ENCODE data around the gene RHOV. TPM values are rescaled to one million over a fixed set of nuclear protein-coding genes. Genes with fewer than 3 reads are reported as not detected.

Gene RHOV
- total RNA-seq, 1 experiment from 2014 or later: 6.0 TPM

DNA sequence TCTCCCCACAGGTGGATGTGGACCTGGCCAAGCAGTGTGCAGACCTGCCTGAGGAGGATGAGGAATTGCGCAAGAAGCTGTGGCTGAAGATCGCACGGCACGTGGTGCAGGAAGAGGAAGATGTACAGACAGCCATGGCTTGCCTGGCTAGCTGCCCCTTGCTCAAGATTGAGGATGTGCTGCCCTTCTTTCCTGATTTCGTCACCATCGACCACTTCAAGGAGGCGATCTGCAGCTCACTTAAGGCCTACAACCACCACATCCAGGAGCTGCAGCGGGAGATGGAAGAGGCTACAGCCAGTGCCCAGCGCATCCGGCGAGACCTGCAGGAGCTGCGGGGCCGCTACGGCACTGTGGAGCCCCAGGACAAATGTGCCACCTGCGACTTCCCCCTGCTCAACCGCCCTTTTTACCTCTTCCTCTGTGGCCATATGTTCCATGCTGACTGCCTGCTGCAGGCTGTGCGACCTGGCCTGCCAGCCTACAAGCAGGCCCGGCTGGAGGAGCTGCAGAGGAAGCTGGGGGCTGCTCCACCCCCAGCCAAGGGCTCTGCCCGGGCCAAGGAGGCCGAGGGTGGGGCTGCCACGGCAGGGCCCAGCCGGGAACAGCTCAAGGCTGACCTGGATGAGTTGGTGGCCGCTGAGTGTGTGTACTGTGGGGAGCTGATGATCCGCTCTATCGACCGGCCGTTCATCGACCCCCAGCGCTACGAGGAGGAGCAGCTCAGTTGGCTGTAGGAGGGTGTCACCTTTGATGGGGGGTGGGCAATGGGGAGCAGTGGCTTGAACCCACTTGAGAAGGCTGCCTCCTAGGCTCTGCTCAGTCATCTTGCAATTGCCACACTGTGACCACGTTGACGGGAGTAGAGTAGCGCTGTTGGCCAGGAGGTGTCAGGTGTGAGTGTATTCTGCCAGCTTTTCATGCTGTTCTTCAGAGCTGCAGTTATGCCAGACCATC lies 28.8 kb upstream of the RHOV start:
- H3K27me3 ChIP-seq (ENCODE audit: insufficient read depth, low read length): no peaks in the 10 kb centered on the region
- ATAC-seq (no peak), DNase-seq (ENCODE audit: low read depth, low spot score) (no peak)
- no peak overlapping the region for H2AFZ ChIP-seq (ENCODE audit: low read depth, low read length, poor library complexity, severe bottlenecking)
- no peaks in the 10 kb centered on the region for H3K9me2 ChIP-seq (ENCODE audit: insufficient read depth)
- no TSS peak for BruUV-seq (replicated peaks)
- no peaks in the 10 kb centered on the region; the same call in 1 of the 2 replicates for H3K79me2 ChIP-seq (ENCODE audit: insufficient read depth, low read length)
- peaks cover 9 to 14% of the 10 kb centered on the region in 2 experiments; a peak in 3 of 4 replicates for H3K36me3 ChIP-seq (ENCODE audit: control insufficient read depth in 1 of 2, insufficient read depth in 2 of 2, low read length in 2 of 2)
- ChIA-PET CTCF (interaction anchor here (0.6 to 6.8 kb wide), 9 partner anchors 8 to 321 kb away, joined by 3 to 78 read pairs (median 4); partner anchors contain the start of genes DLL4 and VPS18), RAD21 (ENCODE audit: low non-redundant PET in 1 of 2, low total read pairs in 2 of 2, uncharacterized antibody in 2 of 2, unreplicated experiment in 2 of 2) (interaction anchor here in 1 of 2 experiments (1.9 kb wide), 1 partner anchor 282 kb away, joined by 8 read pairs; no protein-coding TSS in a partner anchor), POLR2A (interaction anchor here (0.9 to 2.7 kb wide), 2 partner anchors 8 to 25 kb away, joined by 3 to 14 read pairs; partner anchors contain the start of genes DLL4 and VPS18)
- no peaks in the 10 kb centered on the region for H4K20me1 ChIP-seq (ENCODE audit: insufficient read depth)
- H3K4me2 ChIP-seq (ENCODE audit: low read length): no peak overlapping the region
- peaks cover 30 to 40% of the 10 kb centered on the region in 2 experiments for H3K4me1 ChIP-seq (ENCODE audit: control insufficient read depth in 1 of 2, insufficient read depth in 2 of 2, low read length in 2 of 2)
- no peak for TF ChIP-seq ZNF274 (IDR thresholded peaks at IDR 0.05; ENCODE audit: low read depth, low read length)
- no peak for TF ChIP-seq SIN3A (IDR thresholded peaks at IDR 0.05; ENCODE audit: low read depth)
- TF ChIP-seq ZFX (IDR thresholded peaks at IDR 0.05): no peak
- TF ChIP-seq EZH2 (IDR thresholded peaks at IDR 0.05): no peak
- TF ChIP-seq EGR1 (IDR thresholded peaks at IDR 0.05; ENCODE audit: low read depth): no peak
- TF ChIP-seq POLR2AphosphoS5 (IDR thresholded peaks at IDR 0.05; ENCODE audit: low read depth, low read length): no peak
- TF ChIP-seq, protein P1, sequence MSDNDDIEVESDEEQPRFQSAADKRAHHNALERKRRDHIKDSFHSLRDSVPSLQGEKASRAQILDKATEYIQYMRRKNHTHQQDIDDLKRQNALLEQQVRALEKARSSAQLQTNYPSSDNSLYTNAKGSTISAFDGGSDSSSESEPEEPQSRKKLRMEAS (IDR thresholded peaks at IDR 0.05): no peak
- TF ChIP-seq, protein P2, sequence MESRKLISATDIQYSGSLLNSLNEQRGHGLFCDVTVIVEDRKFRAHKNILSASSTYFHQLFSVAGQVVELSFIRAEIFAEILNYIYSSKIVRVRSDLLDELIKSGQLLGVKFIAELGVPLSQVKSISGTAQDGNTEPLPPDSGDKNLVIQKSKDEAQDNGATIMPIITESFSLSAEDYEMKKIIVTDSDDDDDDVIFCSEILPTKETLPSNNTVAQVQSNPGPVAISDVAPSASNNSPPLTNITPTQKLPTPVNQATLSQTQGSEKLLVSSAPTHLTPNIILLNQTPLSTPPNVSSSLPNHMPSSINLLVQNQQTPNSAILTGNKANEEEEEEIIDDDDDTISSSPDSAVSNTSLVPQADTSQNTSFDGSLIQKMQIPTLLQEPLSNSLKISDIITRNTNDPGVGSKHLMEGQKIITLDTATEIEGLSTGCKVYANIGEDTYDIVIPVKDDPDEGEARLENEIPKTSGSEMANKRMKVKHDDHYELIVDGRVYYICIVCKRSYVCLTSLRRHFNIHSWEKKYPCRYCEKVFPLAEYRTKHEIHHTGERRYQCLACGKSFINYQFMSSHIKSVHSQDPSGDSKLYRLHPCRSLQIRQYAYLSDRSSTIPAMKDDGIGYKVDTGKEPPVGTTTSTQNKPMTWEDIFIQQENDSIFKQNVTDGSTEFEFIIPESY (IDR thresholded peaks at IDR 0.05; ENCODE audit: extremely low read depth, insufficient replicate concordance, low read length): no peak
- TF ChIP-seq, protein P3, sequence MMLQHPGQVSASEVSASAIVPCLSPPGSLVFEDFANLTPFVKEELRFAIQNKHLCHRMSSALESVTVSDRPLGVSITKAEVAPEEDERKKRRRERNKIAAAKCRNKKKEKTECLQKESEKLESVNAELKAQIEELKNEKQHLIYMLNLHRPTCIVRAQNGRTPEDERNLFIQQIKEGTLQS (IDR thresholded peaks at IDR 0.05): no peak
- TF ChIP-seq, protein P4, sequence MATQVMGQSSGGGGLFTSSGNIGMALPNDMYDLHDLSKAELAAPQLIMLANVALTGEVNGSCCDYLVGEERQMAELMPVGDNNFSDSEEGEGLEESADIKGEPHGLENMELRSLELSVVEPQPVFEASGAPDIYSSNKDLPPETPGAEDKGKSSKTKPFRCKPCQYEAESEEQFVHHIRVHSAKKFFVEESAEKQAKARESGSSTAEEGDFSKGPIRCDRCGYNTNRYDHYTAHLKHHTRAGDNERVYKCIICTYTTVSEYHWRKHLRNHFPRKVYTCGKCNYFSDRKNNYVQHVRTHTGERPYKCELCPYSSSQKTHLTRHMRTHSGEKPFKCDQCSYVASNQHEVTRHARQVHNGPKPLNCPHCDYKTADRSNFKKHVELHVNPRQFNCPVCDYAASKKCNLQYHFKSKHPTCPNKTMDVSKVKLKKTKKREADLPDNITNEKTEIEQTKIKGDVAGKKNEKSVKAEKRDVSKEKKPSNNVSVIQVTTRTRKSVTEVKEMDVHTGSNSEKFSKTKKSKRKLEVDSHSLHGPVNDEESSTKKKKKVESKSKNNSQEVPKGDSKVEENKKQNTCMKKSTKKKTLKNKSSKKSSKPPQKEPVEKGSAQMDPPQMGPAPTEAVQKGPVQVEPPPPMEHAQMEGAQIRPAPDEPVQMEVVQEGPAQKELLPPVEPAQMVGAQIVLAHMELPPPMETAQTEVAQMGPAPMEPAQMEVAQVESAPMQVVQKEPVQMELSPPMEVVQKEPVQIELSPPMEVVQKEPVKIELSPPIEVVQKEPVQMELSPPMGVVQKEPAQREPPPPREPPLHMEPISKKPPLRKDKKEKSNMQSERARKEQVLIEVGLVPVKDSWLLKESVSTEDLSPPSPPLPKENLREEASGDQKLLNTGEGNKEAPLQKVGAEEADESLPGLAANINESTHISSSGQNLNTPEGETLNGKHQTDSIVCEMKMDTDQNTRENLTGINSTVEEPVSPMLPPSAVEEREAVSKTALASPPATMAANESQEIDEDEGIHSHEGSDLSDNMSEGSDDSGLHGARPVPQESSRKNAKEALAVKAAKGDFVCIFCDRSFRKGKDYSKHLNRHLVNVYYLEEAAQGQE (IDR thresholded peaks at IDR 0.05; ENCODE audit: low read depth): no peak
- TF ChIP-seq RAD21 (IDR thresholded peaks at IDR 0.05; ENCODE audit: low read depth): no peak
- no peak for TF ChIP-seq POLR2A (IDR thresholded peaks at IDR 0.05; ENCODE audit: borderline replicate concordance, extremely low read depth, insufficient read depth, insufficient read length)
- no peak for TF ChIP-seq TCF7L2 (IDR thresholded peaks at IDR 0.05; ENCODE audit: borderline replicate concordance, extremely low read depth, insufficient read depth, insufficient read length)
- TF ChIP-seq ELF1 (IDR thresholded peaks at IDR 0.05; ENCODE audit: borderline replicate concordance, low read depth): no peak
- no peak for TF ChIP-seq EZH2phosphoT487 (IDR thresholded peaks at IDR 0.05; ENCODE audit: borderline replicate concordance)
- TF ChIP-seq CBX3 (IDR thresholded peaks at IDR 0.05; ENCODE audit: low read depth): no peak
- TF ChIP-seq YY1 (IDR thresholded peaks at IDR 0.05; ENCODE audit: extremely low read depth, insufficient replicate concordance, low read depth, low read length): no peak
- TF ChIP-seq FOSL1 (IDR thresholded peaks at IDR 0.05; ENCODE audit: low read depth): no peak
- TF ChIP-seq SP1 (IDR thresholded peaks at IDR 0.05; ENCODE audit: low read depth): no peak
- no peak for TF ChIP-seq JUND (IDR thresholded peaks at IDR 0.05)
- no peaks in the 10 kb centered on the region for H3K9me3 ChIP-seq (ENCODE audit: control insufficient read depth in 1 of 2, insufficient read depth in 1 of 2, low read depth in 1 of 2, low read length in 2 of 2)
- H3K9ac ChIP-seq (ENCODE audit: low read length): no peak overlapping the region
- H3K27ac ChIP-seq (ENCODE audit: low read depth, low read length): no peak overlapping the region; the same call in 1 of the 2 replicates
- no peak overlapping the region for H3K4me3 ChIP-seq (replicated peaks in 1 of 2; ENCODE audit: low read depth in 1 of 2, low read length in 2 of 2)
- intact Hi-C loops (cut with micrococcal nuclease): no loop called here
